OCI-LY1 (cell line): ENCODE results near the gene NFIX.

ENCODE experiments used
- H2AFZ ChIP-seq: fragments of 200-600 bp; sonication (generic), shearing (Covaris generic); 2 replicates; pipeline ENCODE4 v1.6.0; 2014; ENCODE audit warnings: antibody characterized with exemption, mild to moderate bottlenecking, low read length
- H3F3A ChIP-seq: fragments of 200-600 bp; sonication (generic), shearing (Covaris generic); 2 replicates; pipeline ENCODE4 v1.6.0; 2014; ENCODE audit warnings: mild to moderate bottlenecking, antibody characterized with exemption, low read length, moderate library complexity; ENCODE audit not compliant: insufficient read depth
- H3K27ac ChIP-seq: fragments of 200-600 bp; sonication (generic); 2 replicates; pipeline ENCODE4 v1.5.1; 2014; ENCODE audit warnings: low read length, mixed run types, mild to moderate bottlenecking, low read depth; ENCODE audit not compliant: poor library complexity, severe bottlenecking
- H3K27me3 ChIP-seq: fragments of 200-600 bp; sonication (generic); 2 replicates; pipeline ENCODE4 v1.6.0; 2014; ENCODE audit warnings: antibody characterized with exemption, mild to moderate bottlenecking, low read length, moderate library complexity; ENCODE audit not compliant: insufficient read depth
- H3K36me3 ChIP-seq: fragments of 200-600 bp; sonication (generic); 2 replicates; pipeline ENCODE4 v1.6.1; 2014; ENCODE audit warnings: mild to moderate bottlenecking, antibody characterized with exemption, low read length, moderate library complexity, mixed read lengths; ENCODE audit not compliant: insufficient read depth
- H3K4me1 ChIP-seq: fragments of 200-600 bp; sonication (generic); 2 replicates; pipeline ENCODE4 v1.5.1; 2014; ENCODE audit warnings: mild to moderate bottlenecking, low read length, moderate library complexity; ENCODE audit not compliant: insufficient read depth, severe bottlenecking
- H3K4me2 ChIP-seq: fragments of 200-600 bp; sonication (generic), shearing (Covaris generic); 2 replicates; pipeline ENCODE4 v1.6.1; 2014; ENCODE audit warnings: low read length
- H3K4me3 ChIP-seq: fragments of 200-600 bp; sonication (generic); 2 replicates; pipeline ENCODE4 v1.5.1; 2014; ENCODE audit warnings: low read length, low read depth, mild to moderate bottlenecking, mixed read lengths; ENCODE audit not compliant: poor library complexity, severe bottlenecking
- H3K79me2 ChIP-seq: fragments of 200-600 bp; shearing (Covaris generic); 2 replicates; pipeline ENCODE4 v1.6.1; 2016; ENCODE audit warnings: mixed run types, low read length, mixed read lengths; ENCODE audit not compliant: insufficient read depth
- H3K9ac ChIP-seq: fragments of 200-600 bp; sonication (generic), shearing (Covaris generic); 2 replicates; pipeline ENCODE4 v1.6.1; 2014; ENCODE audit warnings: mild to moderate bottlenecking, low read length, mixed read lengths
- H3K9me2 ChIP-seq: fragments of 200-600 bp; sonication (generic), shearing (Covaris generic); 2 replicates; pipeline ENCODE4 v1.6.1; 2014; ENCODE audit warnings: low read depth, mild to moderate bottlenecking, low read length, mixed read lengths
- H3K9me3 ChIP-seq: fragments of 200-600 bp; shearing (Covaris generic); 2 replicates; pipeline ENCODE4 v1.6.1; 2014; ENCODE audit warnings: low read length, mixed read lengths
- H4K20me1 ChIP-seq: fragments of 200-600 bp; sonication (generic), shearing (Covaris generic); 2 replicates; pipeline ENCODE4 v1.6.0; 2016; ENCODE audit warnings: mild to moderate bottlenecking, low read length; ENCODE audit not compliant: insufficient read depth
- EZH2 ChIP-seq: fragments of 200-600 bp; sonication (generic), shearing (Covaris generic); IDR thresholded peaks from 2 replicates; pipeline ENCODE4 v1.8.0; 2017; ENCODE audit warnings: borderline replicate concordance, mixed run types, mild to moderate bottlenecking, antibody characterized with exemption, low read length, moderate library complexity, mixed read lengths
- TF ChIP-seq, protein P1 (sequence below): fragments of 200-600 bp; sonication (generic), shearing (Covaris generic); IDR thresholded peaks from 2 replicates; pipeline ENCODE4 v1.5.1; 2017; ENCODE audit warnings: mild to moderate bottlenecking, antibody characterized with exemption, low read length, moderate library complexity, mixed read lengths

Gene NFIX

DNA sequence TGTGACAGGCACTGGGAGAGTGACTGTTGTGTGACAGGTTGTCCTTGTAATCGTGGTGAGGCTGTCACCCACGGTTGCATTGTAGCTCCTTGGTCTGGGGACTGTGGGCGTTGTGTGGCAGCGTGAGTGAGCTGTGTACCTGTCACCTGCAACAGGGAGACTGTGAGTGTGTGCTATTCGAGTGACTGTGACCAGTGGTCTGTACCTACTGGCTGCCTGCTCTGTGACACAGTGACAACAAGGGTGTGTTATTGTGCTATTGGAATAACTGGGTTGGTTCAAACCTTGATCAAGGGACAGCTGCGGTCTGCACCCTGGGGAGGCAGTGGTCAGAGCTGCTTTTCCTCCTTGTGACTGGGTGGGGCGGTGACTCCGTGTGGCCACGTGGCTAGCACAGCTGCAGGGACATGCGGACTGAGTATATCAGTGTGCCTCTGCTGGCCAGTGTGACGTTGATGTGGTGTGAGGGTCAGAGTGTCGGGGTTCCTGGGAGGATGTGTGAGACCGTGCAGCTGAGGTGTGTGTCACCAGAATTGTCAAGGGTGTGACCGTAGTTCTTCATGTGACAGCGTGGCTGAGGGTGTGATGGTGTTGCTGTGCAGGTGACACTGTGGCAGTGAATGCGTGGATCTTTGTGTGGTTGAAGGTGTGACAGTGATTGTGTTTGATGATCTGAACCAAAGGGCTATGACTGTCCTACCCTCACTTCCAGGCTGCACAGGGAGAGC lies 10.1 kb upstream of the NFIX start:
- TF ChIP-seq, protein P1, sequence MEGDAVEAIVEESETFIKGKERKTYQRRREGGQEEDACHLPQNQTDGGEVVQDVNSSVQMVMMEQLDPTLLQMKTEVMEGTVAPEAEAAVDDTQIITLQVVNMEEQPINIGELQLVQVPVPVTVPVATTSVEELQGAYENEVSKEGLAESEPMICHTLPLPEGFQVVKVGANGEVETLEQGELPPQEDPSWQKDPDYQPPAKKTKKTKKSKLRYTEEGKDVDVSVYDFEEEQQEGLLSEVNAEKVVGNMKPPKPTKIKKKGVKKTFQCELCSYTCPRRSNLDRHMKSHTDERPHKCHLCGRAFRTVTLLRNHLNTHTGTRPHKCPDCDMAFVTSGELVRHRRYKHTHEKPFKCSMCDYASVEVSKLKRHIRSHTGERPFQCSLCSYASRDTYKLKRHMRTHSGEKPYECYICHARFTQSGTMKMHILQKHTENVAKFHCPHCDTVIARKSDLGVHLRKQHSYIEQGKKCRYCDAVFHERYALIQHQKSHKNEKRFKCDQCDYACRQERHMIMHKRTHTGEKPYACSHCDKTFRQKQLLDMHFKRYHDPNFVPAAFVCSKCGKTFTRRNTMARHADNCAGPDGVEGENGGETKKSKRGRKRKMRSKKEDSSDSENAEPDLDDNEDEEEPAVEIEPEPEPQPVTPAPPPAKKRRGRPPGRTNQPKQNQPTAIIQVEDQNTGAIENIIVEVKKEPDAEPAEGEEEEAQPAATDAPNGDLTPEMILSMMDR: no peak
- TF ChIP-seq EZH2: no peak
- no peak overlapping the region for H3K9ac ChIP-seq
- H2AFZ ChIP-seq: no peak overlapping the region
- no peaks in the 10 kb centered on the region for H3K36me3 ChIP-seq
- no peaks in the 10 kb centered on the region for H3K27me3 ChIP-seq
- H4K20me1 ChIP-seq: no peaks in the 10 kb centered on the region
- no peak overlapping the region for H3K27ac ChIP-seq
- H3K4me2 ChIP-seq: no peak overlapping the region
- H3F3A ChIP-seq: no peaks in the 10 kb centered on the region
- no peaks in the 10 kb centered on the region for H3K9me3 ChIP-seq
- no peaks in the 10 kb centered on the region for H3K9me2 ChIP-seq
- H3K79me2 ChIP-seq: no peaks in the 10 kb centered on the region
- peaks cover 5% of the 10 kb centered on the region for H3K4me1 ChIP-seq
- no peak overlapping the region for H3K4me3 ChIP-seq

DNA sequence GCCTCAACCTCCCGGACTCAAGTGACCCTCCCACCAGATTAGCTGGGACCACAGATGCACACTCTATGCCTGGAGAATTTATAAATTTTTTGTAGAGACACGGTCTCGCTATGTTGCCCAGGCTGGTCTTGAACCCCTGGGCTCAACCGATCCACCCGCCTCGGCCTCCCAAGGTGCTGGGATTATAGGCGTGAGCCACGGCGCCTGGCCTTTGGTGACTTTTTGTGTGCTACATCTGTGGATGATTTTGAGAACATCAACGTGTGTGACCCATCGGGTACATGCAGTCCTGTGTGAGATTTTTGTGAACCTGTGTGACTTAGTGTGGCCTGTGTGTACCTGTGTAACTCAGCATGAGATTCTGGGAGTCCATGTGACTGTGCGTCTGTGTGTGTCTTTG lies 8.5 kb upstream of the NFIX start:
- Histone ChIP-seq H2AFZ (no peak overlapping the region), H3K4me3 (no peak overlapping the region), H4K20me1 (no peaks in the 10 kb centered on the region), H3K27ac (no peak overlapping the region), H3K9ac (no peak overlapping the region), H3F3A (no peaks in the 10 kb centered on the region), H3K79me2 (no peaks in the 10 kb centered on the region), H3K9me2 (no peaks in the 10 kb centered on the region), H3K4me1 (peaks cover 5% of the 10 kb centered on the region), H3K36me3 (no peaks in the 10 kb centered on the region), H3K27me3 (no peaks in the 10 kb centered on the region), H3K9me3 (no peaks in the 10 kb centered on the region), H3K4me2 (no peak overlapping the region)
- TF ChIP-seq, protein P1: no peak
- no peak for TF ChIP-seq EZH2

GRCh38 chr19:12987190-12987589 lies 8.1 kb upstream of the NFIX start:
- Histone ChIP-seq H3K9me3 (no peaks in the 10 kb centered on the region), H3K27me3 (no peaks in the 10 kb centered on the region), H3K4me3 (no peak overlapping the region), H3K79me2 (no peaks in the 10 kb centered on the region), H3K9me2 (no peaks in the 10 kb centered on the region), H2AFZ (no peak overlapping the region), H4K20me1 (no peaks in the 10 kb centered on the region), H3K4me2 (no peak overlapping the region), H3K36me3 (no peaks in the 10 kb centered on the region), H3K27ac (no peak overlapping the region), H3F3A (no peaks in the 10 kb centered on the region), H3K4me1 (peaks cover 5% of the 10 kb centered on the region), H3K9ac (no peak overlapping the region)
- TF ChIP-seq EZH2: no peak
- TF ChIP-seq, protein P1: no peak
